Left renal cortex interstitium (tissue), 4 donors: ENCODE data around the gene PCDHA2. TPM values are rescaled to one million over a fixed set of nuclear protein-coding genes. Genes with fewer than 3 reads are reported as not detected.

Experiments
- polyA plus RNA-seq, 4 donors: library from polyadenylated mRNA; unstranded; fragments of 120-200 nt; gene quantifications; one replicate each; pipeline ENCODE4 v1.2.1, GENCODE V29; 2013; ENCODE audit not compliant: insufficient read length in 4 of 4

The PCDHA2 gene
- polyA plus RNA-seq, 4 donors, result 0.13 to 0.46 (median 0.19) TPM

Other genes starting within 250 kb of the PCDHA2 start
- gene EIF4EBP3, start 247.2 kb upstream of the PCDHA2 start, polyA plus RNA-seq, result 10 to 100 TPM in 2 of 4 donors, 1 to 10 TPM in 2; 8.9 to 10.5 (median 10.1) TPM
- 10 to 100 TPM; 22.3 to 31.8 (median 26.9) TPM for gene SRA1, start 237.4 kb upstream of the PCDHA2 start, polyA plus RNA-seq
- 10 to 100 TPM; 28.4 to 65.8 (median 41.3) TPM for gene APBB3, start 230.3 kb upstream of the PCDHA2 start, polyA plus RNA-seq
- gene SLC35A4, start 230.0 kb upstream of the PCDHA2 start, polyA plus RNA-seq, result 10 to 100 TPM; 74.5 to 85.7 (median 81.2) TPM
- 10 to 100 TPM in 2 of 4 donors, 1 to 10 TPM in 2; 6.0 to 11.7 (median 9.5) TPM for gene CD14, start 161.7 kb upstream of the PCDHA2 start, polyA plus RNA-seq
- gene TMCO6, start 155.4 kb upstream of the PCDHA2 start, polyA plus RNA-seq, result 10 to 100 TPM; 12.5 to 23.1 (median 18.2) TPM
- gene NDUFA2, start 147.2 kb upstream of the PCDHA2 start, polyA plus RNA-seq, result 100 to 1,000 TPM in 1 of 4 donors, 10 to 100 TPM in 3; 76.4 to 116 (median 84.2) TPM
- gene IK, start 147.0 kb upstream of the PCDHA2 start, polyA plus RNA-seq, result 100 to 1,000 TPM; 149 to 185 (median 162) TPM
- gene WDR55, start 129.9 kb upstream of the PCDHA2 start, polyA plus RNA-seq, result 10 to 100 TPM; 12.5 to 21.3 (median 16.9) TPM
- gene DND1, start 121.3 kb upstream of the PCDHA2 start, polyA plus RNA-seq, result under 1 TPM in 2 of 4 donors, not detected in 2; 0.21 to 0.77 TPM
- 10 to 100 TPM; 63.2 to 86.8 (median 73.3) TPM for gene HARS1, start 103.5 kb upstream of the PCDHA2 start, polyA plus RNA-seq
- 10 to 100 TPM; 37.4 to 60.3 (median 49.2) TPM for gene HARS2, start 103.4 kb upstream of the PCDHA2 start, polyA plus RNA-seq
- gene ZMAT2, start 94.4 kb upstream of the PCDHA2 start, polyA plus RNA-seq, result 100 to 1,000 TPM in 3 of 4 donors, 10 to 100 TPM in 1; 99.1 to 164 (median 111) TPM
- gene PCDHA1, start 8.7 kb upstream of the PCDHA2 start, polyA plus RNA-seq, result under 1 TPM in 3 of 4 donors, not detected in 1; 0.05 to 0.12 (median 0.07) TPM
- gene PCDHA3, start 6.2 kb downstream of the PCDHA2 start, polyA plus RNA-seq, result under 1 TPM; 0.21 to 0.64 (median 0.38) TPM
- gene PCDHA4, start 12.2 kb downstream of the PCDHA2 start, polyA plus RNA-seq, result 1 to 10 TPM in 2 of 4 donors, under 1 TPM in 2; 0.49 to 1.7 (median 0.91) TPM
- gene PCDHA5, start 26.8 kb downstream of the PCDHA2 start, polyA plus RNA-seq, result under 1 TPM; 0.05 to 0.24 (median 0.14) TPM
- under 1 TPM; 0.35 to 0.75 (median 0.49) TPM for gene PCDHA6, start 33.1 kb downstream of the PCDHA2 start, polyA plus RNA-seq
- under 1 TPM; 0.22 to 0.44 (median 0.34) TPM for gene PCDHA7, start 39.4 kb downstream of the PCDHA2 start, polyA plus RNA-seq
- gene PCDHA8, start 46.3 kb downstream of the PCDHA2 start, polyA plus RNA-seq, result under 1 TPM in 3 of 4 donors, not detected in 1; 0.03 to 0.05 (median 0.05) TPM
- gene PCDHA9, start 53.5 kb downstream of the PCDHA2 start, polyA plus RNA-seq, result under 1 TPM in 3 of 4 donors, not detected in 1; 0.03 to 0.12 (median 0.05) TPM
- 1 to 10 TPM in 1 of 4 donors, under 1 TPM in 3; 0.13 to 1.1 (median 0.75) TPM for gene PCDHA10, start 61.0 kb downstream of the PCDHA2 start, polyA plus RNA-seq
- under 1 TPM; 0.21 to 0.54 (median 0.36) TPM for gene PCDHA11, start 74.1 kb downstream of the PCDHA2 start, polyA plus RNA-seq
- gene PCDHA12, start 80.5 kb downstream of the PCDHA2 start, polyA plus RNA-seq, result under 1 TPM in 3 of 4 donors, not detected in 1; 0.07 to 0.14 (median 0.11) TPM
- under 1 TPM in 3 of 4 donors, not detected in 1; 0.03 to 0.07 (median 0.05) TPM for gene PCDHA13, start 87.3 kb downstream of the PCDHA2 start, polyA plus RNA-seq
- gene PCDHAC1, start 131.4 kb downstream of the PCDHA2 start, polyA plus RNA-seq, result under 1 TPM; 0.03 to 0.17 (median 0.08) TPM
- gene PCDHAC2, start 171.6 kb downstream of the PCDHA2 start, polyA plus RNA-seq, result under 1 TPM; 0.49 to 0.69 (median 0.62) TPM